ENCODE measurements around the gene CHPF. TPM values are rescaled to one million over a fixed set of nuclear protein-coding genes. Genes with fewer than 3 reads are reported as not detected.

Gene CHPF
- total RNA-seq, 1 donor from 2014 or later: 151 TPM

- H3K9me3 ChIP-seq (ENCODE audit: insufficient read depth, low read depth, low read length): no peaks in the 10 kb centered on the region
- H2AFZ ChIP-seq (ENCODE audit: low read depth, low read length): no peak within 1 kb of the TSS
- peaks cover 30% of the 10 kb centered on the region for H3K4me1 Mint-ChIP-seq (ENCODE audit: low read depth, unreplicated experiment)
- H3K9me3 Mint-ChIP-seq (ENCODE audit: unreplicated experiment): no peaks in the 10 kb centered on the region
- peaks cover 34% of the 10 kb centered on the region for H3K27me3 ChIP-seq (ENCODE audit: insufficient read depth, low read length)
- H3K4me1 ChIP-seq (ENCODE audit: insufficient read depth, low read length): peaks cover 16% of the 10 kb centered on the region
- TF ChIP-seq EZH2 (IDR thresholded peaks at IDR 0.05; ENCODE audit: insufficient read depth, low read length) (no peak), CTCF (IDR thresholded peaks at IDR 0.05; ENCODE audit: insufficient read depth, low read depth, low read length) (no peak)
- no peaks in the 10 kb centered on the region for H4K20me1 ChIP-seq (ENCODE audit: insufficient read depth, low read length)
- H3K79me2 ChIP-seq (ENCODE audit: insufficient read depth, low read length): no peaks in the 10 kb centered on the region
- FAIRE-seq: no peak
- H3K4me3 ChIP-seq (ENCODE audit: insufficient read depth, low read depth, low read length): no peak within 1 kb of the TSS
- peak within 1 kb of the TSS; percentile 50 for H3K27ac Mint-ChIP-seq (ENCODE audit: unreplicated experiment)
- H3K36me3 Mint-ChIP-seq (ENCODE audit: low read depth, unreplicated experiment): no peaks in the 10 kb centered on the region
- H3K36me3 ChIP-seq (ENCODE audit: insufficient read depth, low read length): no peaks in the 10 kb centered on the region
- no peak for DNase-seq (ENCODE audit: low read depth)
- H3K27me3 Mint-ChIP-seq (ENCODE audit: low read depth, unreplicated experiment): peaks cover 45% of the 10 kb centered on the region
- no peak within 1 kb of the TSS for H3K9ac ChIP-seq (ENCODE audit: low read length)
- H3K4me2 ChIP-seq (ENCODE audit: low read length): peak within 1 kb of the TSS; percentile 44
- no peak within 1 kb of the TSS for H3K27ac ChIP-seq (ENCODE audit: low read depth, low read length)
- peak within 1 kb of the TSS; percentile 4 for H3K4me3 Mint-ChIP-seq (ENCODE audit: unreplicated experiment)
Measured at GRCh38 chr2:219514196-219514761, 29.3 kb downstream of the CHPF start, which contains the start of gene ASIC4. Gene ASIC4 (plus strand): TSS chr2:219514482. CDS start chr2:219514725, 243 bp downstream.

GRCh38 chr2:219513787-219514186 is 29.8 kb downstream of the CHPF start:
- peak overlapping the region; percentile 4 for H3K4me3 Mint-ChIP-seq (ENCODE audit: unreplicated experiment)
- H3K79me2 ChIP-seq (ENCODE audit: insufficient read depth, low read length): no peaks in the 10 kb centered on the region
- no peak for TF ChIP-seq CTCF (IDR thresholded peaks at IDR 0.05; ENCODE audit: insufficient read depth, low read depth, low read length)
- no peak for TF ChIP-seq EZH2 (IDR thresholded peaks at IDR 0.05; ENCODE audit: insufficient read depth, low read length)
- peak overlapping the region; percentile 50 for H3K27ac Mint-ChIP-seq (ENCODE audit: unreplicated experiment)
- no peaks in the 10 kb centered on the region for H3K9me3 Mint-ChIP-seq (ENCODE audit: unreplicated experiment)
- H3K4me1 ChIP-seq (ENCODE audit: insufficient read depth, low read length): peaks cover 16% of the 10 kb centered on the region
- peaks cover 30% of the 10 kb centered on the region for H3K4me1 Mint-ChIP-seq (ENCODE audit: low read depth, unreplicated experiment)
- no peak overlapping the region for H2AFZ ChIP-seq (ENCODE audit: low read depth, low read length)
- no peak for FAIRE-seq
- H3K4me3 ChIP-seq (ENCODE audit: insufficient read depth, low read depth, low read length): no peak overlapping the region
- H4K20me1 ChIP-seq (ENCODE audit: insufficient read depth, low read length): no peaks in the 10 kb centered on the region
- peaks cover 45% of the 10 kb centered on the region for H3K27me3 Mint-ChIP-seq (ENCODE audit: low read depth, unreplicated experiment)
- no peak for DNase-seq (ENCODE audit: low read depth)
- peak overlapping the region; percentile 44 for H3K4me2 ChIP-seq (ENCODE audit: low read length)
- no peaks in the 10 kb centered on the region for H3K9me3 ChIP-seq (ENCODE audit: insufficient read depth, low read depth, low read length)
- H3K36me3 ChIP-seq (ENCODE audit: insufficient read depth, low read length): no peaks in the 10 kb centered on the region
- H3K9ac ChIP-seq (ENCODE audit: low read length): no peak overlapping the region
- no peaks in the 10 kb centered on the region for H3K36me3 Mint-ChIP-seq (ENCODE audit: low read depth, unreplicated experiment)
- H3K27me3 ChIP-seq (ENCODE audit: insufficient read depth, low read length): peaks cover 34% of the 10 kb centered on the region
- no peak overlapping the region for H3K27ac ChIP-seq (ENCODE audit: low read depth, low read length)

- Histone ChIP-seq H3K9me3 (ENCODE audit: insufficient read depth, low read depth, low read length) (no peaks in the 10 kb centered on the region), H4K20me1 (ENCODE audit: insufficient read depth, low read length) (peaks cover 2% of the 10 kb centered on the region), H3K9ac (ENCODE audit: low read length) (no peak overlapping the region), H3K36me3 (ENCODE audit: insufficient read depth, low read length) (no peaks in the 10 kb centered on the region), H3K4me2 (ENCODE audit: low read length) (no peak overlapping the region), H3K4me3 (ENCODE audit: insufficient read depth, low read depth, low read length) (no peak overlapping the region), H3K79me2 (ENCODE audit: insufficient read depth, low read length) (no peaks in the 10 kb centered on the region), H3K27ac (ENCODE audit: low read depth, low read length) (no peak overlapping the region), H3K4me1 (ENCODE audit: insufficient read depth, low read length) (peaks cover 16% of the 10 kb centered on the region), H3K27me3 (ENCODE audit: insufficient read depth, low read length) (peaks cover 33% of the 10 kb centered on the region), H2AFZ (ENCODE audit: low read depth, low read length) (no peak overlapping the region)
- H3K4me3 Mint-ChIP-seq (ENCODE audit: unreplicated experiment): peak overlapping the region; percentile 47
- H3K4me1 Mint-ChIP-seq (ENCODE audit: low read depth, unreplicated experiment): peaks cover 22% of the 10 kb centered on the region
- peaks cover 41% of the 10 kb centered on the region for H3K27me3 Mint-ChIP-seq (ENCODE audit: low read depth, unreplicated experiment)
- no peak overlapping the region for H3K27ac Mint-ChIP-seq (ENCODE audit: unreplicated experiment)
- FAIRE-seq: no peak
- no peaks in the 10 kb centered on the region for H3K9me3 Mint-ChIP-seq (ENCODE audit: unreplicated experiment)
- no peak for DNase-seq (ENCODE audit: low read depth)
- no peak for TF ChIP-seq CTCF (IDR thresholded peaks at IDR 0.05; ENCODE audit: insufficient read depth, low read depth, low read length)
- TF ChIP-seq EZH2 (IDR thresholded peaks at IDR 0.05; ENCODE audit: insufficient read depth, low read length): no peak
- no peaks in the 10 kb centered on the region for H3K36me3 Mint-ChIP-seq (ENCODE audit: low read depth, unreplicated experiment)
Measured at GRCh38 chr2:219512524-219513216, 30.9 kb downstream of the CHPF start.

Measured in astrocyte (in vitro differentiated cells and primary cell).